Nephron (organoid): ENCODE measurements around the gene EPB41L3.
A peak's percentile ranks its signal among the peaks of the same experiment; 100 is the strongest.

Experiments used
- H3K27ac Mint-ChIP-seq, 3 experiments: 2 replicates each; pipeline ENCODE4 v1.8.0; 2020; ENCODE audit warnings: mixed read lengths in 3 of 3, mild to moderate bottlenecking in 2 of 3, moderate library complexity in 1 of 3
- H3K27me3 Mint-ChIP-seq: 2 replicates; pipeline ENCODE4 v1.8.0; 2021; ENCODE audit warnings: low read depth, mild to moderate bottlenecking, moderate library complexity, mixed read lengths
- H3K36me3 Mint-ChIP-seq: 2 replicates; pipeline ENCODE4 v1.8.0; 2020; ENCODE audit warnings: low read depth, mixed read lengths
- H3K4me1 Mint-ChIP-seq: 2 replicates; pipeline ENCODE4 v1.8.0; 2020; ENCODE audit warnings: mixed read lengths
- H3K4me3 Mint-ChIP-seq, 3 experiments: 2 replicates each; pipeline ENCODE4 v1.8.0; 2020; ENCODE audit warnings: mild to moderate bottlenecking in 3 of 3, mixed read lengths in 3 of 3, moderate library complexity in 2 of 3
- H3K9me3 Mint-ChIP-seq: 2 replicates; pipeline ENCODE4 v1.8.0; 2020; ENCODE audit warnings: mixed read lengths
- TF ChIP-seq, protein P1 (sequence below), 3 experiments: fragments of 200-600 bp; sonication (generic); IDR thresholded peaks; one replicate each; pipeline ENCODE4 v1.5.0; 2021; ENCODE audit warnings: antibody characterized with exemption in 3 of 3; ENCODE audit not compliant: unreplicated experiment in 3 of 3

Gene EPB41L3

DNA sequence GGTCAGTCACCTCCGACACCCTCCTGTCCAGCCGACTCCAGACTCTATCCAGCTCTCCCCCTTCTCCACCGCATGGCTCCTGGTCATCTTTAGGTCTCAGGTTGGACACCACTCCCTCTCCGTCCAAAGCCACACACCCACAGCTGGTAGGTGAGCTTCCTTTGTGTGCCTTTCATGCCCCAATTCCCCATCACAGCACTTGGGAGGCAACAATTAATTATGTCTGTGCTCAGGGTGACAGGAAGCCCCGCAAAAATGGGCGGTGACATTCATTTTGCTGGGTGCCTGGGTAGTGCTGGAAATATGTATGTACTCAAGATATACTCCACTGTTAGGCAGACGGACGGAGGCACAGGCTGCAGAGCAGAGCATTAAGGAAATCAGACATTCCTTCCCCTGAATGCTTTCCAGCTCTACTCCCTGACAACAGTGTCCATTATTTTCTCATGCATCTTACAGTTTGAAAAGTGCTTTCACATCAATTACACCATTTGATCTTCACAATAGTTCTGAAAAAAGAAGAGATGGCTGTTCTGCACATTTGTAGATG is 13.1 kb downstream of the EPB41L3 start:
- no peaks in the 10 kb centered on the region for H3K27me3 Mint-ChIP-seq
- H3K36me3 Mint-ChIP-seq, result peaks cover 13% of the 10 kb centered on the region
- TF ChIP-seq, protein P1, sequence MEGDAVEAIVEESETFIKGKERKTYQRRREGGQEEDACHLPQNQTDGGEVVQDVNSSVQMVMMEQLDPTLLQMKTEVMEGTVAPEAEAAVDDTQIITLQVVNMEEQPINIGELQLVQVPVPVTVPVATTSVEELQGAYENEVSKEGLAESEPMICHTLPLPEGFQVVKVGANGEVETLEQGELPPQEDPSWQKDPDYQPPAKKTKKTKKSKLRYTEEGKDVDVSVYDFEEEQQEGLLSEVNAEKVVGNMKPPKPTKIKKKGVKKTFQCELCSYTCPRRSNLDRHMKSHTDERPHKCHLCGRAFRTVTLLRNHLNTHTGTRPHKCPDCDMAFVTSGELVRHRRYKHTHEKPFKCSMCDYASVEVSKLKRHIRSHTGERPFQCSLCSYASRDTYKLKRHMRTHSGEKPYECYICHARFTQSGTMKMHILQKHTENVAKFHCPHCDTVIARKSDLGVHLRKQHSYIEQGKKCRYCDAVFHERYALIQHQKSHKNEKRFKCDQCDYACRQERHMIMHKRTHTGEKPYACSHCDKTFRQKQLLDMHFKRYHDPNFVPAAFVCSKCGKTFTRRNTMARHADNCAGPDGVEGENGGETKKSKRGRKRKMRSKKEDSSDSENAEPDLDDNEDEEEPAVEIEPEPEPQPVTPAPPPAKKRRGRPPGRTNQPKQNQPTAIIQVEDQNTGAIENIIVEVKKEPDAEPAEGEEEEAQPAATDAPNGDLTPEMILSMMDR (IDR thresholded peaks at IDR 0.05; ENCODE audit: unreplicated experiment in 3 of 3), result no peak
- no peak overlapping the region for H3K4me3 Mint-ChIP-seq
- no peaks in the 10 kb centered on the region for H3K9me3 Mint-ChIP-seq
- peaks cover 27% of the 10 kb centered on the region for H3K4me1 Mint-ChIP-seq
- no peak overlapping the region for H3K27ac Mint-ChIP-seq

DNA sequence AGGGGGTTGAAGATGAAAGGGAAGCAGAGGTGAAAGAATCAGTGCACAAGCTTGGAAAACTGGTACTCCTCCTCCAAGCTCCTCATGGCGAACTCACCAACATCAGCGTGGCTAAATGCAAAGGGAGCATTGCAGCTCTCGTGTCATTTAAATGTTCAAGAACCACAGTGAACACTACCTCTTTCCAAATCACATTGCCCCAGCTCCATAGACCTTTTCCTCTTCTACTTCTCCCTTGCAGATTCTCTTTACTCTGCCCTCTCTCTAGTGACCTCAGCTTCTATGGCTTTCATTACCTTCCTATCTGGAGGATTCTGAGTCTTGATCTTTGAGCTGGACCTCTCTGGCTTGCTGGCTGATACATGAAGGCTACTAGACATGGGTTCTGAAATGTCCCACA is 14.3 kb downstream of the EPB41L3 start:
- peaks cover 7% of the 10 kb centered on the region for H3K36me3 Mint-ChIP-seq

DNA sequence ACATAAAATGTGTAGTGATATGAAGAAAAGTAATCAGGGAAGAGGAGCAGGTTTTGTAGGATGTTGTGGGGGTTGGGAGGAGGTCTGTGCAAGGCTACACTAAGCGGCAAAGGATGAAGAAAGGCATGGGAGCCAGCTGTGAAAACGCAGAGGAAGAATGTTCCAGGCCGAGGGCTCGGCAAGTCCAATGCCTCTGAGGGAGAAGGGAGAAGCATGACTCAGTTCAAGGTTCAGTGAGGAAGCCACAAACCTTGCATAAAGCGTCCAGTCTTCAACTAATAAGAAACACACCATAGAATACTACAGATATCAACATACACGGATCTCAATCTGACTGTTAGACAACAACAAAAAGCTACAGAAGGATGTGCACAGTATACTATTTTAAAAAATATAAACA is 16.2 kb downstream of the EPB41L3 start:
- Mint-ChIP-seq H3K36me3 (peaks cover 6% of the 10 kb centered on the region), H3K27ac (peak overlapping the region in 2 of 3 experiments; percentile 3 to 21), H3K27me3 (no peaks in the 10 kb centered on the region), H3K4me1 (peaks cover 32% of the 10 kb centered on the region), H3K4me3 (no peak overlapping the region), H3K9me3 (no peaks in the 10 kb centered on the region)
- TF ChIP-seq, protein P1 (IDR thresholded peaks at IDR 0.05; ENCODE audit: unreplicated experiment in 3 of 3), result no peak

More for the DNA sequence above, 14.3 kb downstream of the EPB41L3 start:
- H3K4me3 Mint-ChIP-seq, result no peak overlapping the region
- H3K9me3 Mint-ChIP-seq, result no peaks in the 10 kb centered on the region
- TF ChIP-seq, protein P1 (IDR thresholded peaks at IDR 0.05; ENCODE audit: unreplicated experiment in 3 of 3), result no peak
- H3K27me3 Mint-ChIP-seq, result no peaks in the 10 kb centered on the region
- no peak overlapping the region for H3K27ac Mint-ChIP-seq
- H3K4me1 Mint-ChIP-seq, result peaks cover 31% of the 10 kb centered on the region

DNA sequence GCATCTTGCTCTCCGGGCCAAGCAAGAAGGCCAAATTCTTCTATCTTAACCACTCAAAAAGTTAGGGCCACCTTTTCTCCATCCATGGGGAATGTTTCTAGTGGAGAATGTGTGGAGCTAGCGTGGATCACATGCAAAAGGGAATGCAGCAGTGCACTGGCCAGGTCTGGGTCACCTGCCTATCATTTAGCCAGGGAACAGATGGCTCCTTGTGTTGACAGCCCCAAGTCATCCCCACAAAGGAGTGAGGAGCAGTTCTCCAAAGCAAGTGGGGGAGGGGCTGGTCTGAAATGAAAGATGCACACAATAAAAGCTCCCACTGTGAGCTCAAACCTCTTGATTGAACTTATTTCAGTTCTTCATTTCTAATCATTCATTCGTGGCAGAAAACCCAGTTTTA is 19.1 kb downstream of the EPB41L3 start:
- H3K4me1 Mint-ChIP-seq, result peaks cover 34% of the 10 kb centered on the region
- no peak overlapping the region for H3K4me3 Mint-ChIP-seq
- H3K36me3 Mint-ChIP-seq, result no peaks in the 10 kb centered on the region
- H3K9me3 Mint-ChIP-seq, result no peaks in the 10 kb centered on the region
- no peaks in the 10 kb centered on the region for H3K27me3 Mint-ChIP-seq
- TF ChIP-seq, protein P1 (IDR thresholded peaks at IDR 0.05; ENCODE audit: unreplicated experiment in 3 of 3), result no peak
- H3K27ac Mint-ChIP-seq, result no peak overlapping the region

DNA sequence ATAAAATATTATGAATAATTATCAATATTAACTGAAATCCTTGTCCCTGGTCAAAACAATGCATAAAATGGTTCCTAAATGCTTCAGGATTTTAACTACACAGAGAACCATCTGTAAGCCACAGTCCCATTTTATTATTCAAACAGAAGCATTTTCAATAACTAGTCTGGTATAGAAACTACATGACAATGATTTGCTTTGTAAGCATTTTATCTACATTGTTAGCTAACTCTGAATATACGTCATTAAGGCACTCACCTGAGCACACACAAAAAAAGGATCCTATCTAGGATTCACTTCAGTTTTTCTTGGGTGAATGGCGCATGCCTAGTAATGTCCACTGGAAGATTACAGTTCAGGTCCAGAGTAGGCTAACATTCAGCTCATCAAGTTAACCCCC is 22.8 kb downstream of the EPB41L3 start:
- no peaks in the 10 kb centered on the region for H3K27me3 Mint-ChIP-seq
- TF ChIP-seq, protein P1 (IDR thresholded peaks at IDR 0.05; ENCODE audit: unreplicated experiment in 3 of 3), result no peak
- H3K9me3 Mint-ChIP-seq, result no peaks in the 10 kb centered on the region
- H3K36me3 Mint-ChIP-seq, result no peaks in the 10 kb centered on the region
- no peak overlapping the region for H3K4me3 Mint-ChIP-seq
- peaks cover 51% of the 10 kb centered on the region for H3K4me1 Mint-ChIP-seq
- peak overlapping the region in 1 of 3 experiments; percentile 80 for H3K27ac Mint-ChIP-seq

DNA sequence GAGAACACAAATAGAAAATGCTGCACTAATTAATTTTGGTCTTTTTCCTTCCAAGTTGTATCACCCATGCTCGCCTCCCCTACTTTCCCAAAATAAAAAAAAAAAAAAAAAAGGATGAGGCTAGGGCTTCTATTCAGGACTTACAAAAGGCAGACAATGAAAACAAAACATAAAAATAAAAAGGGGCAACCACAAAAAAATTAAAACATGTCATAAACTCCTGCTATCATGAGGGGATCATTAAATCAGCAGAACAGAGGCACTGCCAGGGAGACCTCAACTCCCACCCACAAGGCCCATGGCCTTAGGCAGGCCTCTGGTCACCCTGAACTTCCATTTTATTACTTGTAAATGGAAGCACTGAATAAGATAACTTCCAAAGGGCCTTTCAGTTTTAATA is 23.3 kb downstream of the EPB41L3 start:
- H3K27me3 Mint-ChIP-seq, result no peaks in the 10 kb centered on the region
- TF ChIP-seq, protein P1 (IDR thresholded peaks at IDR 0.05; ENCODE audit: unreplicated experiment in 3 of 3), result no peak
- H3K4me3 Mint-ChIP-seq, result peak overlapping the region in 1 of 3 experiments; percentile 19
- no peaks in the 10 kb centered on the region for H3K9me3 Mint-ChIP-seq
- no peaks in the 10 kb centered on the region for H3K36me3 Mint-ChIP-seq
- peak overlapping the region in 2 of 3 experiments; percentile 56 to 80 for H3K27ac Mint-ChIP-seq
- H3K4me1 Mint-ChIP-seq, result peaks cover 56% of the 10 kb centered on the region
